ENCODE data around the gene TRPV6. TPM values are rescaled to one million over a fixed set of nuclear protein-coding genes. Genes with fewer than 3 reads are reported as not detected.

TRPV6 gene
- total and polyA plus RNA-seq, 9 donors, result 0.05 to 0.57 (median 0.09) TPM; not detected in 2

DNA sequence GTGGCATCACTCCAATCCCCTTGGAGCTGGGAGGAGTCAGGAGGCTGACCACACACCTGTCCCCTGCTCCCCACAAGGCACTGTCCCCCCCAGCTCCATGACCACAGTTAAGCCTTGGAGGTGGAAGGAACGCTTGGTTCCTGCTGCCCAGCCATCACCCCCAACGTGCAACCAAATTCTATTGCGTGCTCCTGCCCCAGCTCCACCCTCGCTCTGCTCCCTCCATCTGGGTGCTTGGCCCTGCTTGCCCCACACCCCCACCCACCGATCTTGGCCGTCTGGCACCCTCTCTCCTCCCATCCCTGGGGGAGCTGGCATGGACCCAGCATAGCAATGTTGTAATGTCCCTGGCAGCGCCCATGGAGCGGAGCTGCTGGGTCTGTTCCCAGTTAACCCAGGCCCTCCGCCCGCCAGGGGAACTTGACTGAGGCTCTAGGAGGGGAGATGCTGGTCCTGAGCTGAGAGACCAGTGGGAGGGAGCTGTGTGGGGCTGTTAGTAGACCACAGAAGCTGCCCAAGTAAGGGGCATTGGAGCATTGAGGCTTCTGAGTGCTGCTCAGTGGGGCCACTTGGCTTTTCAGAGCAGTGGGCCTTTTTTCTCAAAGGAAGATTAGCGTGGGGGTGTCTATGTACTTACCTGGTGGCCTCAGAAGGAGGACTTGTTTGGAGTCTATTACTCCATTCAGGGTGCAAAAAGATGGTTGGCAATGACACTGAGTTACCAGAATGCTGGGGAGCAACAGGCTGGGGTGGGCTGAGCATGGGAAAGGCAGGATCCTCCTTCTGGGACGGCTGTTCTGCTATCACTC lies 29.6 kb downstream of the TRPV6 start:
- peak; percentile 10 for DNase-seq
- H3K27me3 ChIP-seq (ENCODE audit: control insufficient read depth, insufficient read depth, low read length), result peaks cover 14% of the 10 kb centered on the region
- H3K36me3 ChIP-seq (ENCODE audit: control insufficient read depth, insufficient read depth, low read length), result no peaks in the 10 kb centered on the region
- 50% methylated on average over 11 of the region's 12 CpGs for WGBS (ENCODE audit: insufficient coverage)
- H3K4me1 ChIP-seq (ENCODE audit: control insufficient read depth, insufficient read depth, low read length), result peaks cover 15% of the 10 kb centered on the region
- peak overlapping the region; percentile 48 for H3K4me3 ChIP-seq (ENCODE audit: low read length)
- no peak overlapping the region for H3K27ac ChIP-seq (ENCODE audit: low read length)
- H3K9me3 ChIP-seq (replicated peaks; ENCODE audit: control insufficient read depth, low read depth, low read length), result no peaks in the 10 kb centered on the region

GRCh38 chr7:142855114-142855743 lies 30.3 kb downstream of the TRPV6 start:
- WGBS (ENCODE audit: insufficient coverage), result under 1% methylated on average over 42 of the region's 43 CpGs
- H3K4me1 ChIP-seq (ENCODE audit: control insufficient read depth, insufficient read depth, low read length), result peaks cover 15% of the 10 kb centered on the region
- no peaks in the 10 kb centered on the region for H3K9me3 ChIP-seq (replicated peaks; ENCODE audit: control insufficient read depth, low read depth, low read length)
- DNase-seq, result peak; percentile 8
- H3K4me3 ChIP-seq (ENCODE audit: low read length), result peak overlapping the region; percentile 48
- H3K27ac ChIP-seq (ENCODE audit: low read length), result no peak overlapping the region
- H3K27me3 ChIP-seq (ENCODE audit: control insufficient read depth, insufficient read depth, low read length), result peaks cover 14% of the 10 kb centered on the region
- no peaks in the 10 kb centered on the region for H3K36me3 ChIP-seq (ENCODE audit: control insufficient read depth, insufficient read depth, low read length)

GRCh38 chr7:142854372-142855113 lies 31.0 kb downstream of the TRPV6 start, which contains the start of gene EPHB6:
Gene EPHB6 (plus strand): TSS chr7:142855076. CDS start chr7:142863228, 8,152 bp downstream.
- under 1% methylated on average over 61 of the region's 70 CpGs for WGBS (ENCODE audit: insufficient coverage)

DNA sequence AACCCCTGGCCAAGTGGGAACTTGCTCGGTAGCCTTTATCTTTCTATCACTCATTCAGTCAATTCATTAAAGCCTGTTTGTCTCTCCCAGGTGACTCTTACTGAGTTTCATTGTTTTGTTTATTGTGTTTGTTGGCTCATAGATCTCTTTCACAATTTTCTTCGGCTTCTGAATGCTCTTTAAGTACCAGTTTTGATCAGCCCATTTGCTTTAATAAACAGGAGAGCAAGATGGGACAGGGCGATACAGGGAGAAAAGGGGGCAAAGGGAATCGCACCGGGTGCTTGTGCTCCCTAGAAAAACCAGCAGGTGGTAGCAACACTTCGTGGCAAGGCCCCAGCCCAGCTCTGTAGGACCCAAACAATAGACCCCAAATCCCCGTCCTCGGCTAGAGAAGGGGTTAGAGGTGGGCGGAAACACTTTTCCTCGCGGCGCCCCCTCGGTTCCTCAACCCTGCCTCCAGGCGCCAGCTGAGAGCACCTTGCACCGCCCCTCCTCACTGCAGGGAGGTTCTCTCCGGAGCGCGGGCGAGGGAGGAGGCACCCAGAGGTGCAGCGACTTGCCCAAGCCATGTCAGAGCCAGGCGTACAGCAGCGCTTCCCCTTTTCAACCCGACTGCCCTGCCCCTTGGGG lies 31.7 kb downstream of the TRPV6 start:
- 0% methylated on average over 8 of the region's 23 CpGs for WGBS (ENCODE audit: insufficient coverage)
- H3K36me3 ChIP-seq (ENCODE audit: control insufficient read depth, insufficient read depth, low read length), result no peaks in the 10 kb centered on the region
- H3K27ac ChIP-seq (ENCODE audit: low read length), result peak overlapping the region; percentile 82
- no peaks in the 10 kb centered on the region for H3K9me3 ChIP-seq (replicated peaks; ENCODE audit: control insufficient read depth, low read depth, low read length)
- DNase-seq, result peak; percentile 78
- H3K4me3 ChIP-seq (ENCODE audit: low read length), result peak overlapping the region; percentile 86
- H3K4me1 ChIP-seq (ENCODE audit: control insufficient read depth, insufficient read depth, low read length), result peaks cover 15% of the 10 kb centered on the region
- peaks cover 16% of the 10 kb centered on the region for H3K27me3 ChIP-seq (ENCODE audit: control insufficient read depth, insufficient read depth, low read length)

More at GRCh38 chr7:142854372-142855113, 31.0 kb downstream of the TRPV6 start, which contains the start of gene EPHB6:
- Histone ChIP-seq H3K27me3 (ENCODE audit: control insufficient read depth, insufficient read depth, low read length) (peaks cover 14% of the 10 kb centered on the region), H3K27ac (ENCODE audit: low read length) (peak within 1 kb of the TSS; percentile 82), H3K4me1 (ENCODE audit: control insufficient read depth, insufficient read depth, low read length) (peaks cover 15% of the 10 kb centered on the region), H3K36me3 (ENCODE audit: control insufficient read depth, insufficient read depth, low read length) (no peaks in the 10 kb centered on the region), H3K4me3 (ENCODE audit: low read length) (peak within 1 kb of the TSS; percentile 86), H3K9me3 (replicated peaks; ENCODE audit: control insufficient read depth, low read depth, low read length) (no peaks in the 10 kb centered on the region)
- DNase-seq, result peak; percentile 92

- Histone ChIP-seq H3K36me3 (ENCODE audit: control insufficient read depth, insufficient read depth, low read length) (no peaks in the 10 kb centered on the region), H3K27ac (ENCODE audit: low read length) (no peak overlapping the region), H3K4me3 (ENCODE audit: low read length) (no peak overlapping the region), H3K27me3 (ENCODE audit: control insufficient read depth, insufficient read depth, low read length) (peaks cover 14% of the 10 kb centered on the region), H3K4me1 (ENCODE audit: control insufficient read depth, insufficient read depth, low read length) (peaks cover 15% of the 10 kb centered on the region), H3K9me3 (replicated peaks; ENCODE audit: control insufficient read depth, low read depth, low read length) (no peaks in the 10 kb centered on the region)
- no peak for DNase-seq
Measured at GRCh38 chr7:142851919-142852318, 33.6 kb downstream of the TRPV6 start.

GRCh38 chr7:142851269-142851668 lies 34.3 kb downstream of the TRPV6 start:
- no peak for DNase-seq
- peaks cover 15% of the 10 kb centered on the region for H3K4me1 ChIP-seq (ENCODE audit: control insufficient read depth, insufficient read depth, low read length)
- no peak overlapping the region for H3K4me3 ChIP-seq (ENCODE audit: low read length)
- H3K27me3 ChIP-seq (ENCODE audit: control insufficient read depth, insufficient read depth, low read length), result peaks cover 14% of the 10 kb centered on the region
- 80% methylated on average over 1 of the region's 4 CpGs for WGBS (ENCODE audit: insufficient coverage)
- H3K27ac ChIP-seq (ENCODE audit: low read length), result no peak overlapping the region
- no peaks in the 10 kb centered on the region for H3K36me3 ChIP-seq (ENCODE audit: control insufficient read depth, insufficient read depth, low read length)
- H3K9me3 ChIP-seq (replicated peaks; ENCODE audit: control insufficient read depth, low read depth, low read length), result no peaks in the 10 kb centered on the region

DNA sequence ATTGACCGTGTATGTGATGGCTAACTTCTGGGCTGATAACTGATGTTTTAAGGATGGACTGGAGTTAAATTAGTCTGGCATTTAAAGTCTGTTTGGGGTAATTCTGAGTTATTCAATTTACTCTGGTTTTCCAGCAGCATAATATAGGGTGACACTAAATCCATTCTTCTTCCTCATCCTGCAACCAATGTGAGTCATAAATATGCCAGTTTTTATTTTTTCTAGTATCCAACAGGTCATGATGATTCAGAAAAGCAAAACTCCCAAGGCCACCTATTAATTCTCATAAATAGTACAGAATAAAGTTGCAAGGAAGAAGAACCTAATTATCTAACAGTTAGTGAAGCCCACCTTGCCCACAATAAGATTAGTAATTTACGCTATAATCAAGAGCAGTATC lies 38.2 kb downstream of the TRPV6 start:
- H3K4me1 ChIP-seq (ENCODE audit: control insufficient read depth, insufficient read depth, low read length), result no peaks in the 10 kb centered on the region
- no peaks in the 10 kb centered on the region for H3K36me3 ChIP-seq (ENCODE audit: control insufficient read depth, insufficient read depth, low read length)
- H3K9me3 ChIP-seq (replicated peaks; ENCODE audit: control insufficient read depth, low read depth, low read length), result no peaks in the 10 kb centered on the region
- no CpG with 5 or more reads among the region's 2 CpGs for WGBS (ENCODE audit: insufficient coverage)
- H3K27me3 ChIP-seq (ENCODE audit: control insufficient read depth, insufficient read depth, low read length), result peaks cover 4% of the 10 kb centered on the region
- H3K4me3 ChIP-seq (ENCODE audit: low read length), result no peak overlapping the region
- no peak overlapping the region for H3K27ac ChIP-seq (ENCODE audit: low read length)
- no peak for DNase-seq

- WGBS (ENCODE audit: insufficient coverage), result no CpG with 5 or more reads among the region's 1 CpG
- Histone ChIP-seq H3K36me3 (ENCODE audit: control insufficient read depth, insufficient read depth, low read length) (no peaks in the 10 kb centered on the region), H3K4me1 (ENCODE audit: control insufficient read depth, insufficient read depth, low read length) (no peaks in the 10 kb centered on the region), H3K9me3 (replicated peaks; ENCODE audit: control insufficient read depth, low read depth, low read length) (no peaks in the 10 kb centered on the region), H3K27me3 (ENCODE audit: control insufficient read depth, insufficient read depth, low read length) (no peaks in the 10 kb centered on the region), H3K27ac (ENCODE audit: low read length) (no peak overlapping the region), H3K4me3 (ENCODE audit: low read length) (no peak overlapping the region)
- no peak for DNase-seq
Measured at GRCh38 chr7:142842251-142842766, 43.2 kb downstream of the TRPV6 start.

- Histone ChIP-seq H3K27me3 (ENCODE audit: control insufficient read depth, insufficient read depth, low read length) (no peaks in the 10 kb centered on the region), H3K9me3 (replicated peaks; ENCODE audit: control insufficient read depth, low read depth, low read length) (no peaks in the 10 kb centered on the region), H3K36me3 (ENCODE audit: control insufficient read depth, insufficient read depth, low read length) (no peaks in the 10 kb centered on the region), H3K4me3 (ENCODE audit: low read length) (no peak overlapping the region), H3K27ac (ENCODE audit: low read length) (no peak overlapping the region), H3K4me1 (ENCODE audit: control insufficient read depth, insufficient read depth, low read length) (no peaks in the 10 kb centered on the region)
- DNase-seq, result no peak
- WGBS (ENCODE audit: insufficient coverage), result no CpG with 5 or more reads among the region's 4 CpGs
Measured at GRCh38 chr7:142838461-142839213, 46.9 kb downstream of the TRPV6 start.

Measured in muscle of leg (tissue), 11 donors.